NB4 (cell line): ENCODE data around the gene NOLC1.

Source experiments
- CTCF ChIP-seq: IDR thresholded peaks from one replicate; pipeline ENCODE4 v1.5.1; 2012; ENCODE audit warnings: low read depth, low read length
- MAX ChIP-seq: IDR thresholded peaks from 2 replicates; pipeline ENCODE4 v1.6.1; 2011; ENCODE audit warnings: low read depth, low read length
- MYC ChIP-seq: IDR thresholded peaks from 2 replicates; pipeline ENCODE4 v1.6.1; 2011; ENCODE audit warnings: low read depth, low read length
- POLR2A ChIP-seq: IDR thresholded peaks from 2 replicates; pipeline ENCODE4 v1.6.1; 2011; ENCODE audit warnings: mild to moderate bottlenecking; ENCODE audit not compliant: insufficient read length; ENCODE audit errors: extremely low read depth

DNA sequence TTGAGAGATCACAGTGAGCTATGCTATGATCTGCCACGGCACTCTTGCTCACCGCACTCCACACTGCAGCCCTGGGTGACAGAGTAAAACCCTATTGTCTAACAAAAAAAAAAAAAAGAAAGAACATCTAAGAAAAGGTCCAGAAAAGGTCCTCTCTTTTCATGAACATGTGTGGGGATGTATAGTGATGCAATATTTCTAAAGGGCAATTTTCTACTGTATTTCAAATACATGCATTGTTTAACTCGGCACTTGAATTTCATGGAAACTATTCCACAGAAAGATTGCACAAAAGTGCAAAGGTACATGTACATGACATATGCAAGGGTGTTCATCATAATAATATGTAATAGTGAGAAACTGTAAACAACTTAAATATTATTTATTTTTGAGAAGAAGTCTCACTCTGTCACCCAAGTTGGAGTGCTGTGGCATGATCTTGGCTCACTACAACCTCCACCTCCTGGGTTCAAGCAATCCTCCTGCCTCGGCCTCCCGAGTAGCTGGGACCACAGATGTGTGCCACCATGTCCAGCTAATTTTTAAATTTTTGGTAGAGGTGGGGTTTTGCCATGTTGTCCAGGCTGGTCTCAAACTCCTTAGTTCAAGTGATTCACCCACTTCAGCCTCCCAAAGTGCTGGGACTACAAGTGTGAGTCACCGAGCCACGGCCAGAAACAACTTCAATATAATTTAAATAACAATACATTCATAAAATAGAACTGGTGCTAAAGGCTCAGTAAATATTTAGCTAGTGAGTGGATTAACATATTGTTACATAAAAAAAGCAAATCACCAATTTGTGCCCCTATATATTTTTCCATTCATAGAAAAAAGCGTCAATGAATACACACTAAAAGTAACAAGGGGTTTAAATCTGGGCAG lies 20.7 kb upstream of the NOLC1 start:
- no peak for TF ChIP-seq CTCF
- no peak for TF ChIP-seq MAX
- no peak for TF ChIP-seq MYC
- TF ChIP-seq POLR2A = no peak
